LNCaP clone FGC (cell line): ENCODE data around the gene IL6R.

Experiments
- DNase-seq: peaks from one replicate; pipeline ENCODE4 v3.0.0-alpha.2; 2011; ENCODE audit warnings: low read depth
- H3K4me3 ChIP-seq: 2 replicates; pipeline ENCODE4 v1.5.1; 2011; ENCODE audit warnings: mild to moderate bottlenecking, low read depth, low read length, control low read depth
- TF ChIP-seq, protein P1 (sequence below): IDR thresholded peaks from 2 replicates; pipeline ENCODE4 v1.5.1; 2012; ENCODE audit warnings: mild to moderate bottlenecking; ENCODE audit not compliant: control insufficient read depth, insufficient read depth; ENCODE audit errors: extremely low read depth

IL6R gene

DNA sequence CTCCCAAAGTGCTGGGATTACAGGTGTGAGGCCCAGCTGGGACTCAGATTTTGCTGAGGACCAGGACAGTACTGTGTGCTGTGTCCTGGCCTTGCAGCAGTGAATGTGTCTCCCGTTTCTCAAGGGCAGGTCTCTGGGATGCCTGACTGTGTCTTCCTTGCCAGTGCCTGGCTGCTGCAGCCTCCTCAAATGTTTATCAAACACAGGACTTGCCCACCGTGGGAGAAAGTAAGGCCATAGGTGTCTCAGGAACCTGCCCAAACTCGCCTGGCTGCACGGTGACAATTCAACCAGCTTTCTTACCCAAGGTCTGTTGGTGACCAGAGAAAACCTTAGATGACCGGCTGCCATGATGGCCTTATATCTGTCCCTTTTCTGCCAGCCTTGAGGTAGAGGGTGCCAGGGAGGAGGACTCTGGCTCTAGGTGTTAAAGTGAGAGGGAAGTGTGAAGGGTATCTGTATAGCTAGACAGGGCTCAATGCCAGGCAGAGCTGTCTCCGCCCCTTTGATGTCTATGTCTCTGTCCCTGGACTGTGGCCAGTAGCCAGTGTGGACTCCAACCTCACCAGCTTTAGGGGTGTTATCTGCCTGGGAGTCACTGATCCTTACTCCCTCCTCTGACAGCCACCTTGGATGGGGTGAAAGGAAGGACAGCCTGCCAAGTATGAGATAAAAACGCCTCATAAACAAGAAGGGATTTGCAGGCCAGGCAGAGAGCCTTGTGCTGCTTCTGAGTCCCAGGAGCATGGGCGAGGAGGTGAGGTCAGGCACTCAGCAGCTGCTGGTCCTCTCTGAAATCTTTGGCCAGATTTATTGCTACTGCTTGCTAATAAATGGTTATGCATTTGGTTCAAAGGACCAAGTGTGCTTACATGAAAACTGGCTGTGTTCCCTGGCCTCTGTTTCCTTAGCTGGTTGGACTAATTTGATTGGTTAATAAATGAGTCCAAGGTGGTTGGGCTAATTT is 22.3 kb downstream of the IL6R start:
- peak; percentile 90 for DNase-seq
- TF ChIP-seq, protein P1, sequence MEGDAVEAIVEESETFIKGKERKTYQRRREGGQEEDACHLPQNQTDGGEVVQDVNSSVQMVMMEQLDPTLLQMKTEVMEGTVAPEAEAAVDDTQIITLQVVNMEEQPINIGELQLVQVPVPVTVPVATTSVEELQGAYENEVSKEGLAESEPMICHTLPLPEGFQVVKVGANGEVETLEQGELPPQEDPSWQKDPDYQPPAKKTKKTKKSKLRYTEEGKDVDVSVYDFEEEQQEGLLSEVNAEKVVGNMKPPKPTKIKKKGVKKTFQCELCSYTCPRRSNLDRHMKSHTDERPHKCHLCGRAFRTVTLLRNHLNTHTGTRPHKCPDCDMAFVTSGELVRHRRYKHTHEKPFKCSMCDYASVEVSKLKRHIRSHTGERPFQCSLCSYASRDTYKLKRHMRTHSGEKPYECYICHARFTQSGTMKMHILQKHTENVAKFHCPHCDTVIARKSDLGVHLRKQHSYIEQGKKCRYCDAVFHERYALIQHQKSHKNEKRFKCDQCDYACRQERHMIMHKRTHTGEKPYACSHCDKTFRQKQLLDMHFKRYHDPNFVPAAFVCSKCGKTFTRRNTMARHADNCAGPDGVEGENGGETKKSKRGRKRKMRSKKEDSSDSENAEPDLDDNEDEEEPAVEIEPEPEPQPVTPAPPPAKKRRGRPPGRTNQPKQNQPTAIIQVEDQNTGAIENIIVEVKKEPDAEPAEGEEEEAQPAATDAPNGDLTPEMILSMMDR, result no peak
- H3K4me3 ChIP-seq, result no peak overlapping the region

DNA sequence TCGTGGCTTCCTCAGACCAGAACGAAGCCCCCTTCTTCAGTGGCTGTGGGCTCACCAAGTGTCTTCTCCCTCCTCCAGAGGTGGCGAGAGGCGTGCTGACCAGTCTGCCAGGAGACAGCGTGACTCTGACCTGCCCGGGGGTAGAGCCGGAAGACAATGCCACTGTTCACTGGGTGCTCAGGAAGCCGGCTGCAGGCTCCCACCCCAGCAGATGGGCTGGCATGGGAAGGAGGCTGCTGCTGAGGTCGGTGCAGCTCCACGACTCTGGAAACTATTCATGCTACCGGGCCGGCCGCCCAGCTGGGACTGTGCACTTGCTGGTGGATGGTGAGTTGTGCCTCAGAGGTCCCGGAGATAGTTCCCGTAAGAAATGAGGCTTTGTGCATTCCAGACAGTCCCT is 24.0 kb downstream of the IL6R start:
- TF ChIP-seq, protein P1, result no peak
- DNase-seq, result no peak
- no peak overlapping the region for H3K4me3 ChIP-seq

GRCh38 chr1:154429841-154430611 is 24.9 kb downstream of the IL6R start:
- TF ChIP-seq, protein P1, result no peak
- peak; percentile 92 for DNase-seq
- H3K4me3 ChIP-seq, result no peak overlapping the region

DNA sequence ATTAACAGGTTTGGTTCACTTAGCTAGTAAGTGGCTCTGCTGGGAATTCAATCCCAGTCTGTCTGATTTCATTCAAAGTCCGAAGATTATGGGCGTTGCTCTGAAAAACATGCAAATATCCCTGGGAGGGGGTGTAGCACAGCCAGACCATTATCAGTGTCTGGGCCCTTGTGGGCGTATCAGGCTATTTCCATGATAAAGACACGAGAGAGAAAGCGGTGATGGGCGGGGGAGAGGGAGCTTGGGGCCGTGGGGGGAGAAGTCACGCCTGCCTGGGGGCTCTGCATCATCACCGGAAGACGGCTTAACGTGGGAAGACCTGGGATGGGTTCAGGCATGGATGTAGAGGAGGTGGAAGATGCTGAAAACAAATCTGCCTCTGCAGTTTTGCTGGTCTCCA is 25.8 kb downstream of the IL6R start:
- TF ChIP-seq, protein P1, result no peak
- no peak overlapping the region for H3K4me3 ChIP-seq
- DNase-seq, result no peak

GRCh38 chr1:154431586-154432373 is 26.6 kb downstream of the IL6R start:
- DNase-seq, result no peak
- no peak overlapping the region for H3K4me3 ChIP-seq
- TF ChIP-seq, protein P1, result no peak

DNA sequence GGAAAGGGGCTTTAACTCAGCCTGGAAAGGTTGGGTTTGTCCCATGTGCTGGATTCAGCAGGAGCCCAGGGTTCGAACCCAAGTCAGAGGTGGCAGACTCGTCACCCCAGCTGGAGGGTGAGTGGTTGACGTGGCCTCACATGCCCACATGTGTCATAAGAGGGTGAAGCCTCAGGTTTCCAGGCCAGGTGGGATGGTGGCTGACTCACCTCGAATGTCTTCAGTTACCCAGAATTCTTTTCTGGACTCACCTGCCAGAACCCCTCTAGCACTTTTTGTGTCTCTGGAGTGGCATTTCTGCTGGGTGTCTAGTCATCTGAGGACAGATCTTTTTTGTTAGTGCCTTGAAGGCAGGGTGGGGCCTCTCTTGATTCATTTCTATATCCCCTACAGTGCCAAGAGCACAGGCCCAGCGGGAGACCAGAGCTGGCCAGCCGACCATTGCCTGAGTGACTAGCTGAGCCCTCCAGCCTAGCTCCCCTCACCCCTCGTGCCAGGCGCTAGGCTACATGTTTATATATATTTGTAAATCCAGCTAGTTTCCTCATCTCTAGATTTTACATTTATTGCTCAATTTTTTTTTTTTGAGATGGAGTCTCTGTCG is 28.1 kb downstream of the IL6R start:
- no peak for DNase-seq
- no peak overlapping the region for H3K4me3 ChIP-seq
- TF ChIP-seq, protein P1, result no peak
